Stimulated activated CD4-positive, alpha-beta T cell treated with anti-CD3 and anti-CD28 coated beads, Interleukin-12 subunit alpha, Interleukin-12 subunit beta, amount 100 ng/mL, for 48 hours (primary cell): ENCODE measurements around the gene DNHD1.

Experiments
- DNase-seq, 3 donors: peaks; one replicate each; pipeline ENCODE4 v3.0.0-alpha.2; 2020; ENCODE audit warnings: low read depth in 2 of 3, low spot score in 1 of 3

DNHD1 gene

GRCh38 chr11:6497069-6497839 is at the start of gene DNHD1:
DNHD1 (plus strand) TSS chr11:6497280; CDS start chr11:6498216, 936 bp downstream.
- no peak for DNase-seq

GRCh38 chr11:6448574-6448973 is 48.5 kb upstream of the DNHD1 start:
- DNase-seq, result no peak

DNA sequence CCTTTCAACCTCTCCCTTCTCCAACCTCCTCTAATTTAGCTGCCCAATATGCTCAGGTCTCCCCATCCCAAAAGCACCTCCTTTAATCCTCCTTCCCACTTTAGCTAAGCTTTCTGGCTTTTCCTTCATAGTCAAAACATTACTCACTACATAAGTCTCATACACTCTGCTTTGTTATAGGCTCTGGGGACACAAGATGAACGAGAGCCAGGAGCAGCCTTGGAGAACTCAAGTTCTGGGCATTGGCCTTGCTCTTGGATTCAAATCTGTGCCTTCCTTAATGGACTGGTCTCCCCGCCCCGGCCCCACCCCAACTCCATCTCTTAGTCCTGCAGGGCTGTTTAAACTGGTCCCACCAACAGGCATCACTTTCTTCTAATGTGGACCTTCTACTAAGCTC is 44.9 kb upstream of the DNHD1 start:
- no peak for DNase-seq

- DNase-seq, result no peak
Measured at GRCh38 chr11:6453152-6453551, 43.9 kb upstream of the DNHD1 start.

DNA sequence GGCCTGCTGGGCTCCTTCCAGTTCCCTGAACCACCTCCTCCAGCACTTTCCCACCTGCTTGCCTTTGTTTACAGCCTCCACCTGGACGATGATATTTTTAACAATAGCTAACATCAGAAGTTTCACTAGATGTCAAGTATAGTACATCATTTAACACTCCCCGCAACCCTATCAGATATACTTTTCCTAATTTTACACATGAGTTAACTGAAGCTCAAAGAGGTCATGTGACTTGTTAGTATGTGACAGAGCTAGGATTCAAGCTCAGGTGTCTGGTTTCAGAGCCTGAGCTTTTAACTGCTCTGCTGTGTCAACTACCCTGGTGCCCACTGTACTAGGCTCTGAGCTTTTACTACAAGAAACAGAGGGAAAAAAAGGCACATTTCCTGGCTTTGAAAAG is 42.0 kb upstream of the DNHD1 start:
- DNase-seq, result no peak

DNA sequence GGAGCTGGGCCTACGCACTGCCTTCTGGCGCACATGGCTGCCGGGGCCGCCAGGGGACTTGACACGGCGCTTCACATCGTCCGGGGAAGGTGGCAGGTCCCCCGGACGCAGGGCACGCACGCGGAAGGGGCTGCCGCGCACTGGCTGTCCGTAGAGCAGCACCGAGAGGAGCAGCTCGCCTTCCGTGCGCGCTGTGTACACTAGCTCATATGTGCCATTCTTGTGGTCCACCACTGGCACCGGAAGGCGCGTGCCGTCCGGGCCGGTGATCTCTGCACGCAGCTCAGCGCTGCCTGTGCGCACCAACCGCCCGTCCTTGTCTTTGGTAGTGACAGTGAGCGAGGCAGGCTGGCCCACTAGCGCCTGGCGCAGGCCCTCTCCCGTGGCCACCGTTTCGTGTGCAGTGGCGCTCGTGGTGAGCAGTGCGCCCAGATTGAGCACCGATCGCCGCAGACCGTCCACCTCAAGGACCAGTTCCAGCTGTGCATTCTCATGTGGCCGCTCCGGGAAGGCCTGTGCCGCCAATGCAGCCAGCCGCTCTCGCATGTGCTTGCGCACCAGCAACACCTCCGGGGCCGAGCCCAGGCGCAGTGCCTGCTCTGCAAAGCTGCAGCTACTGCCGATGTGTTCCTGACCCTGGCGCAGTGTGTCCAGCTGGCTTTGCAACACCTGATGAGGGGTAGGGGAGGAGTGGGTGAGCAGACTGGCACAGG is 40.6 kb upstream of the DNHD1 start:
- no peak for DNase-seq

DNA sequence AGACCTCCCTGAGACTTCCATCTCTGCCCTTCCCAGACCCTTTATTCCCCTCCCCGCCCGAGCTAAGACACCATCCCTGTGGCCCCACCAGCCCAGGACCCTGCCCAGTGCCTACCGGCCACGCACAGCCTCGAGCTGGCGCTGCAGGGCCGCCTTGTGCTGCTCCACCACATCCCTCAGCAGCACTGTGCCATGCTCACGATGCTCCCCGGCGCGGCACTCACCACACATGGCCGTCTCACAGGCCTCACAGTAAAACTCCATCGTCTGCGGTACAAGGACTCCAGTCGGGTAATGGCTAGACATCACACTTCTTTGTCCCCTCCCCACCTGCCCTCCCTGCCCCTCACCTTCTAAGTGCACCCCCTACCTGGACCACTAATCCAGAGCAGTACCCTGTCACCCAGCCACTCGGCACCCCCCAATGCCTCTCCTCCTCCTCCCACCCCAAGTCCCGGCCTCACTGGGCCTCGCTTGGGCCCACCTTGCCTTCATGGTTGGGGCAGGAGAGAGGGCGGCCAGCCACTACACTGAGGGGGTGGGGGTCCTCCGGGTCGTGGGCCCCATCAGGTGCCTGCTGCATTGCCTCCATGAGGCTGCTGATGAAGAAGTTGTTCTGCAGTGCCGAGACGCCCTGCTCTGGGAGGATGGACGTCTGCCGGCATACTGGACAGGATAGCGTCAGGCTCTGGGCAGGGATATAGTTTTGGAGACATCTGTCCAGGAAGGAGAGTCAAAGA is 39.3 kb upstream of the DNHD1 start:
- no peak for DNase-seq

DNA sequence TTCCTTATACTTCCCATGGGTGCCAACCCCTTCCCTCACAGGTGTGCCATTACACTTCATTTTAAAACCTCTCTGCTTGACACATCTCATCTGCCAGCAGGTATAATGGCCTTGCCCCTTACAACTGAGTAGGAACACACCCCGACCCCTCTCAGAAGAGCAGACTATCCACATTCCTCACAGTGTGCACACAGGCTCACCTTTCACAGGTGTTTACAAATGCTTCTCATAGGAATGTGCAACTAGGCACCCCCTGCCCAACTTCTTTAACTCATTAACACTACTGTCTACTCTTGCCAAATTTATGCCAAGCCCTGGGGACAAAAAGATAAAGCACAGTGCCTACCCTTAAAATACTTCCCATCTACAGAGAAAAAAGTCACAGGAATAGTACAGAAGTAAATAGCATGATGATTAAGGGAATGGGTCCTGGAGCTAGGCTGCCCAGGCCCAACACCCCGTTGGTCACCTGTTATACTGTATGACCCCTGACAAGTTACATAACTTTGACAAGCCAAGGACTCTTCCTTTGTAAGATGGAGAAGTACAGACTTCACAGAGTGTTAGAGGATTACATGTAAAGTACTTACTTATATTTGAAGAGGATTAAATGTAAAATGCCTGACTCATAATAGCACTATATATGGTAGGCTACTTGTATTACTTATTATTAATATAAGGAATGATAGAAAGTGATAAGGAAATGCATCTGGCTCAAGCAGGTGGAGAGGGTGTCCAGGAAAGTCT is 38.6 kb upstream of the DNHD1 start:
- no peak for DNase-seq

DNA sequence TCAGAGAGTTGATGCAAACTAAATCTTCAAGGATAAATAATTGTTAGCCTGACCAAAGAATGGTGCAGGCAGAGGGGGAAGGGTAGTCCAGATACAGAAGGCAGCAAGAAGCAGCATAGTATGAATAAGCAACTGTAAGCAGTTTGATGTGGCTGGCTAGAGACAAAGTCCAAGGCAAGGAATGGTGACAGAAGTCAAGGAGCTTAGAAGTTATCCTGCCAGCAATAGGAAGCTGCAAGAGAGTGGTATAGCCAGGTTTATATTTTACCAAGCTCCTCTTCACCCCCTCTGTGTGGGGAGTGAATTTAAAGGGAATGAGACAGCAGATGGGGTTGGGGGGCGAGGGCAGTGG is 38.0 kb upstream of the DNHD1 start:
- no peak for DNase-seq

DNA sequence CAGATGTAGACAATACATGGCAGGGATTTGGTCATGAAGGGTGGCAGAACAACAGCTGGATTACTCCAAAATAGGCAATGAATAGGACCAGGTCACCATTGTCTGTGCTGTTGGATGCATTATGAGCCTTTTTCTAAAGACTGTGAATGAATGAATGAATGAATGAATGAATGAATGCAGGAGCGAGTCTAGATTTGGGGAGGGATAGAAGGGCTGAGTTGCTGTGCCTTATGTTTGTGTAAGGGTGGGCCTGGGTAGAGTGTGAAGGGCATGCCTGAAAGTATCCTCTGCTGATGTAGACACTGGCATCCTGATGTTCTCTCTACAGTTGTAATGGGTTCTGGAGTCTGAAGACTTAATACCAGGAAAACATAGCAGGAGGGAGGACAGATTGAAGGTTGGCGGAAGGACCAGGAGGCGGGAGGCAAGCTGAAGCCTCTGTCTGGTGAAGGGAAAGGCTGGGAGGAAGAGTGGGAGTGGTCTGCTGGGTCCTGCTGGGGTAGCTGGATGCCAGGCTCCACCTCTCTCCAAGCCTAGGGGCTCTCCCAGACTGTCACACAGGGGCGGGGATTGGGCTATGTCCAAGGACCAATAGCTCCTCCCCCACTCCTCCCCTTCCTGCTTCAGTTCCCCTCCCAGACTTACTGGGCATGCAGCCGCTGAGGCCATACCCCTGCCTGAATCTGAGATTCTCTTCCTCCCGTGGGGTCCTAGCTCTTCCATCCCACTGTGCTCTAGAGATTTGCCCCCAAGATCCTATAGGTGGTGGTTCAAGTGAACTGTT is 28.2 kb upstream of the DNHD1 start:
- no peak for DNase-seq

DNA sequence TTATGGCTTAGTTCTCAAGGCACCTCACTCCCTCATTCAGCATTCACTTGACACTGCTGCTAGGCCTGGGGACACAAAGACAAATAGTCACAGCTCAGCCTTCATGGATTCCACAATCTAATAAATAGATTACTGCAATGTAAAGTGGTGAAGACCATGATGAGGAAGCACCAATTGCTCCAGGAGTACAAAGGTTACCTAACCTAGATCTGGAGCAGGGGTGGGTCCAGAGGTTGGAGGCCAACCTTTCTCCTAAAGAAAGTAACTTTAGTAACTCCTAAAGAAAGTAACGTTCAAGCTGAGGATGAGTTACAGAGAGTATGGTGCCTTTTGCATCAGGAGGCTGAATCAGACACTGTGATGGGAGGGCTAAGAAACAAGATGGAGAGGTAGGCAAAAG is 27.5 kb upstream of the DNHD1 start:
- no peak for DNase-seq

DNA sequence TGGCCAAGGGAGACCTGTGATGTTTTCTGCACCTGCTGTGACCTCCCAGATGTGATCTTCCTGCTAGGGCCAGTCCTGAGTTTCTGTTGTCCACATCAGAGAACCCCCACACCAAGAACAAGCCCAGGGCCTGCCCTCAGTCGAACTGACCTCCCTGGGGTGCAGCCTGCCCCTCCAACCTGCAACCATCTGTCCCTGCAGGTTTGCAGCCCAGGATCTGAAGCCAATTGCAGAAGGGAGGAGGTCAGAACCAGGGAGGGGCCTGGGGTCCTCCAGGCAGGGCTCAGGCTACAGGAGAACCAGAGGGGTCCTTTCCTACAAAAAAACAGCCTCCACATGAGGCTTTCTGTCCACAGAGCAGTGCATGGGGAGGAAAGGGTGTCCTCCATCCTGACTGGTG is 24.1 kb upstream of the DNHD1 start:
- no peak for DNase-seq

GRCh38 chr11:6473451-6474412 is 23.3 kb upstream of the DNHD1 start, which contains the start of gene TRIM3:
TRIM3 (minus strand) TSS chr11:6473941; CDS start chr11:6465695, 8,246 bp downstream.
- peak; percentile 9 to 61 (median 13) for DNase-seq

DNA sequence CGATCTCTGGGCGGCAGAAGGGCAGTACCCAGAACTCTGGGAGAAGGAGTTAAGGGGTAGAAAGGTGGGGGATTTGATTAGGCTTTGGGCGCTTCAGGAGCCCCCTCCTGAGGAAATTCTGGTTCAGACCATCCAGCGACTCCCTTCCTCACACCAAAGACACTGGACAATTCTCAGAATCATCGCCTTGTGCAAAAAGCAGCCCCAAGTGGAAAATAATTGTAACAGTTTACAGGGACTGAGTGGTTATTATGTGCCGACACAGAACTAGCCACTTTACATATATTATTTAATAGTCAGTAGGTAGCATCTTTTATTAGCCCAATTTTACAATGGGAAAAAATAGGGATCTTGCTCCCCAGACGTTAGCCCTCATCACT is 22.7 kb upstream of the DNHD1 start:
- no peak for DNase-seq

GRCh38 chr11:6474806-6475500 is 22.1 kb upstream of the DNHD1 start:
- DNase-seq, result no peak

DNA sequence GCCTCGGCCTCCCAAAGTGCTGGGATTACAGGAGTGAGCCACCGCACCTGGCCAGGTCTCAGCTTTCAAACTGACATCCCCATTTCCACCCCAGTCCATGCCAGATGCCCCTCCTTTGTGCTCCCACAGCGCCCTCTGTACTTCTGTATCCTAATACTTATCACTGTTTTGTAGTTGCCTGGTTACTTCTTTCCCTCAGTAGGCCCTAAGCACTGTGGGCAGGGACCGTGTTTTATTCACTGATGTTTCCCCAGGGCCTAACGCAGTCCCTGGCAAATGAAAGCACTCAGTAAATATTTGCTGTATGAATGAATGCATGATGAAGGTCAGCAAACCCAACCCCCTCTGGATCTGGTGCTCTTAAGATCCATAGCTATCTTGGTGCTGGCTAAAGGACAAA is 21.1 kb upstream of the DNHD1 start:
- DNase-seq, result no peak

GRCh38 chr11:6476571-6476970 is 20.5 kb upstream of the DNHD1 start:
- no peak for DNase-seq

GRCh38 chr11:6480299-6480914 is 16.7 kb upstream of the DNHD1 start:
- no peak for DNase-seq
